K562 (cell line): ENCODE data around the gene YJEFN3. TPM values are rescaled to one million over a fixed set of nuclear protein-coding genes. Genes with fewer than 3 reads are reported as not detected.

Experiments used
- ATAC-seq: fragments of 200-7000 bp; cut with Tn5 transposase; 3 replicates; pipeline ENCODE4 v1.9.1; 2020; ENCODE audit warnings: moderate library complexity
- BruUV-seq: library from RNA; stranded (reverse); fragments of 400-500 nt; replicated peaks from 2 replicates; lab custom pipeline; 2021; lab: Mats Ljungman, UMichigan
- CTCF ChIA-PET: fragments of 300-600 bp; formaldehyde crosslinking; extraction: SDS; loops from one replicate; lab custom pipeline; 2021; ENCODE audit warnings: low intra/inter-chr PET ratio; lab: Yijun Ruan, JAX
- POLR2A ChIA-PET: fragments of 300-600, 350-650 bp; sonication (Branson Sonifier 250); formaldehyde crosslinking; extraction: SDS; loops from one replicate; lab custom pipeline; 2021; ENCODE audit warnings: antibody characterized with exemption, inconsistent platforms; lab: Yijun Ruan, JAX
- DNase-seq, 4 experiments: peaks; one replicate each; pipeline versions ENCODE4 v3.0.0 to v3.0.0-alpha.2; 2011 to 2018; ENCODE audit warnings: low spot score in 3 of 4, mixed read lengths in 3 of 4; ENCODE audit errors: extremely low read depth in 1 of 4
- FAIRE-seq: peaks from 2 replicates; lab custom pipeline; 2011; peaks lifted over from hg19 to GRCh38; lab: Jason Lieb, UNC
- H2AFZ ChIP-seq: 2 replicates; pipeline ENCODE4 v1.6.0; 2011; ENCODE audit warnings: low read depth, low read length, control low read depth, inconsistent platforms
- H3K27ac ChIP-seq: fragments of 200-600 bp; 3 replicates; pipeline ENCODE4 v1.8.0; 2011; ENCODE audit warnings: low read depth, mild to moderate bottlenecking, control low read depth, inconsistent platforms, low read length, moderate library complexity, mixed read lengths; ENCODE audit errors: extremely low read depth
- H3K27me3 ChIP-seq, 2 experiments: fragments of 300-600 bp in 1 of 2; 2 replicates in 1 of 2; 3 replicates in 1 of 2; pipeline versions ENCODE4 v1.6.0 to v1.8.0; 2011; ENCODE audit warnings: inconsistent platforms in 2 of 2, low read length in 2 of 2, mild to moderate bottlenecking in 1 of 2, mixed read lengths in 1 of 2, moderate library complexity in 1 of 2; ENCODE audit not compliant: control insufficient read depth in 2 of 2, insufficient read depth in 2 of 2
- H3K36me3 ChIP-seq: fragments of 300-600 bp; 3 replicates; pipeline ENCODE4 v1.8.0; 2011; ENCODE audit warnings: mild to moderate bottlenecking, low read length, inconsistent platforms; ENCODE audit not compliant: control insufficient read depth, insufficient read depth
- H3K4me1 ChIP-seq, 2 experiments: fragments of 200-600 bp in 1 of 2; replicated peaks in 1 of 2; 2 replicates in 1 of 2; 3 replicates in 1 of 2; pipeline versions ENCODE4 v1.5.1 to v1.8.0; 2011; ENCODE audit warnings: inconsistent platforms in 2 of 2, low read length in 2 of 2, mild to moderate bottlenecking in 1 of 2, mixed read lengths in 1 of 2, moderate library complexity in 1 of 2; ENCODE audit not compliant: control insufficient read depth in 2 of 2, insufficient read depth in 2 of 2
- H3K4me2 ChIP-seq: 2 replicates; pipeline ENCODE4 v1.6.1; 2011; ENCODE audit warnings: low read length, control low read depth, inconsistent platforms, mixed read lengths; ENCODE audit not compliant: insufficient read depth
- H3K4me3 ChIP-seq: fragments of 200-600 bp; sonication (generic), shearing (Covaris generic); 2 replicates; pipeline ENCODE4 v1.5.1; 2016; ENCODE audit warnings: control low read depth, inconsistent platforms
- H3K79me2 ChIP-seq: fragments of 200-600 bp; 3 replicates; pipeline ENCODE4 v1.8.0; 2011; ENCODE audit warnings: low read length, inconsistent platforms; ENCODE audit not compliant: control insufficient read depth, insufficient read depth
- H3K9ac ChIP-seq, 2 experiments: 2 replicates each; pipeline versions ENCODE4 v1.6.0 to v1.6.1; 2011; ENCODE audit warnings: low read depth in 2 of 2, low read length in 2 of 2, control low read depth in 1 of 2, inconsistent platforms in 1 of 2, mild to moderate bottlenecking in 1 of 2, mixed read lengths in 1 of 2; ENCODE audit not compliant: insufficient read depth in 1 of 2
- H3K9me1 ChIP-seq: one replicate; pipeline ENCODE4 v1.6.0; 2011; ENCODE audit warnings: inconsistent platforms, mild to moderate bottlenecking, low read length, moderate library complexity; ENCODE audit not compliant: control insufficient read depth, insufficient read depth
- H3K9me3 ChIP-seq: replicated peaks from 2 replicates; pipeline ENCODE4 v1.5.1; 2011; ENCODE audit warnings: low read depth, low read length, inconsistent platforms; ENCODE audit not compliant: control insufficient read depth, insufficient read depth
- H4K20me1 ChIP-seq: replicated peaks from 2 replicates; pipeline ENCODE4 v1.6.1; 2011; ENCODE audit warnings: low read length, inconsistent platforms, mixed read lengths; ENCODE audit not compliant: control insufficient read depth, insufficient read depth
- BRCA1 ChIP-seq, 2 experiments: fragments of 450-650 bp in 1 of 2; sonication (generic) in 1 of 2; formaldehyde crosslinking in 1 of 2; IDR thresholded peaks; 2 replicates each; pipeline versions ENCODE4 v1.5.0 to v1.6.1; 2017 to 2020; ENCODE audit warnings: mild to moderate bottlenecking in 1 of 2, missing genetic modification reagents in 1 of 2
- BRF1 ChIP-seq: IDR thresholded peaks from 3 replicates; pipeline ENCODE4 v1.6.1; 2011; ENCODE audit warnings: borderline replicate concordance, mild to moderate bottlenecking; ENCODE audit not compliant: insufficient read length; ENCODE audit errors: extremely low read depth
- FOXK2 ChIP-seq, 2 experiments: fragments of 450-650 bp; IDR thresholded peaks in 1 of 2; conservative IDR thresholded peaks in 1 of 2; 2 replicates each; pipeline ENCODE4 v1.6.1; 2016; ENCODE audit warnings: low read depth in 2 of 2, mild to moderate bottlenecking in 1 of 2
- HNRNPL ChIP-seq: fragments of 200-400 bp; formaldehyde crosslinking; IDR thresholded peaks from 2 replicates; pipeline ENCODE4 v1.6.1; 2017; ENCODE audit warnings: low read depth, mild to moderate bottlenecking, low read length
- PHB2 ChIP-seq: fragments of 450-650 bp; IDR thresholded peaks from 2 replicates; pipeline ENCODE4 v1.6.1; 2017; ENCODE audit warnings: low read depth
- SMAD4 ChIP-seq: fragments of 250-450 bp; sonication (Bioruptor Pico); conservative IDR thresholded peaks from 2 replicates; pipeline ENCODE4 v1.8.0; 2021; ENCODE audit warnings: inconsistent platforms, mild to moderate bottlenecking, moderate library complexity
- THAP12 ChIP-seq: fragments of 250-450 bp; sonication (Bioruptor Pico); IDR thresholded peaks from 2 replicates; pipeline ENCODE4 v1.9.0; 2021; ENCODE audit warnings: mild to moderate bottlenecking, inconsistent platforms
- ZNF217 ChIP-seq: sonication (generic); formaldehyde crosslinking; IDR thresholded peaks from 2 replicates; pipeline ENCODE4 v1.8.0; 2022; ENCODE audit warnings: mild to moderate bottlenecking, missing genetic modification reagents
- ZNF518B ChIP-seq: fragments of 250-450 bp; sonication (Bioruptor Pico); IDR thresholded peaks from 2 replicates; pipeline ENCODE4 v1.5.0; 2021; ENCODE audit warnings: mild to moderate bottlenecking, moderate library complexity
- ZNF586 ChIP-seq: fragments of 450-650 bp; formaldehyde crosslinking; conservative IDR thresholded peaks from 2 replicates; pipeline ENCODE4 v1.4.0; 2020; ENCODE audit warnings: mild to moderate bottlenecking, moderate library complexity
- WGBS: fragments of 100-300 bp; shearing (Covaris generic); methylation state at CpG from one replicate; pipeline ENCODE4 v1.1.6; 2016; ENCODE audit warnings: low coverage, mixed read lengths; ENCODE audit not compliant: insufficient coverage; ENCODE audit errors: missing lambda C conversion rate; 5-methylcytosine and 5-hydroxymethylcytosine counted together
- in situ Hi-C: fragments of 300-500 bp; cut with MboI; formaldehyde crosslinking; loops from 4 replicates; pipeline ENCODE4 v1.15.0; 2018; ENCODE audit warnings: inconsistent platforms, mixed read lengths
- intact Hi-C: fragments of 100-400 bp; cut with micrococcal nuclease; formaldehyde crosslinking; loops from 2 replicates; pipeline ENCODE4 v1.14.2; 2022
- polyA plus RNA-seq, 8 experiments: library from polyadenylated mRNA; depleted of rRNA in 4 of 8; stranded (reverse) in 5 of 8; unstranded in 3 of 8; fragments of >200 nt; fragmentation: Nextera tagmentation in 2 of 8; fragmentation: Illumina TruSeq in 1 of 8; extraction: Ambion mirVana in 2 of 8; extraction: Trizol in 1 of 8; gene quantifications; 2 replicates each; pipeline versions ENCODE4 v1.2.1 to v1.2.3, GENCODE V29; 2011 to 2014; ENCODE audit warnings: inconsistent platforms in 1 of 8, missing spikeins in 1 of 8
- total RNA-seq, 7 experiments: library from RNA; depleted of rRNA in 6 of 7; stranded (reverse); fragments of >200 nt in 6 of 7; fragmentation: Illumina TruSeq in 2 of 7; extraction: Trizol in 2 of 7; gene quantifications; 2 replicates each; pipeline versions ENCODE4 v1.2.1 to v1.2.3, GENCODE V29; 2011 to 2021; ENCODE audit warnings: low replicate concordance in 1 of 7
- TF ChIP-seq, protein P1 (sequence below): fragments of 450-650 bp; formaldehyde crosslinking; IDR thresholded peaks from 2 replicates; pipeline ENCODE4 v1.4.0; 2022; ENCODE audit warnings: mild to moderate bottlenecking, moderate library complexity
- TF ChIP-seq, protein P2 (sequence below): fragments of 200-400 bp; formaldehyde crosslinking; IDR thresholded peaks from 2 replicates; pipeline ENCODE4 v1.6.1; 2017; ENCODE audit warnings: mild to moderate bottlenecking, low read depth, low read length, moderate library complexity

YJEFN3 gene
- total and polyA plus RNA-seq, 9 of the 15 experiments (the other 6 are each of a cell fraction or from before 2014, with no cell fraction given) = 0.04 to 5.8 (median 1.3) TPM; not detected in 1

DNA sequence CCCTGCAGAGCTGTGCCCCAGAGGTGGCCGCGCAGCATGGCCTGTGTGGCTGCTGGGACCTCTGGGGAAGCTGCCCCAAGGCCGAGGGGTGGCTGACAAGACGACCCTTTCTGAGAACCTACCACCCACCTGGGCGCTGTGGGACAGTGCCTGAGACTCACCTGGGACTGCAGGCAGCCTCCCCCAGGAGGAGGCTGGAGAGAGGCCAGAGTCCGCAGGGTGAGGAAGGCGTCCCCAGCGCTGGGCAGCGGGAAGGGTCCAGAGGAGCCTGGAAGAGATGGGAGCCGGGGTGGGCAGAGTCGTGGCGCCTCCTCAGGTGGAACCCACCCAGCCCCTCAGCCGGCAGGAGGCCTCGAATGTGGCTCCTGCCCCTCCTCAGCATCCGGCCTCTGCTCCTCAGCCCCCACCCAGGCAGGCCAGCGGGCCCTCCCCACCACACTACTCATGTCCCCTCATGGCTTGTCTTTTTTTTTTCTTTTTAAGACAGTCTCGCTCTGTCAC, 34.7 kb downstream of the YJEFN3 start:
- Histone ChIP-seq H3K27me3 (peaks cover 0 to 15% of the 10 kb centered on the region in 2 experiments; a peak in 3 of 5 replicates), H3K36me3 (no peaks in the 10 kb centered on the region), H4K20me1 (peaks cover 7% of the 10 kb centered on the region; the same call in 1 of the 2 replicates), H3K27ac (no peak overlapping the region), H3K4me3 (no peak overlapping the region), H2AFZ (no peak overlapping the region), H3K79me2 (no peaks in the 10 kb centered on the region), H3K4me2 (no peak overlapping the region), H3K9me1 (no peaks in the 10 kb centered on the region), H3K4me1 (peaks cover 0 to 16% of the 10 kb centered on the region in 2 experiments; a peak in 2 of 5 replicates), H3K9me3 (no peaks in the 10 kb centered on the region), H3K9ac (peak overlapping the region in 1 of 2 experiments; percentile 26; a peak in 1 of 4 replicates)
- intact Hi-C loops (loop anchor here (10.0 kb wide), 1 partner anchor 181 kb away; no protein-coding TSS in a partner anchor), in situ Hi-C loops (no loop called here)
- no TSS peak for BruUV-seq
- ATAC-seq (no peak; the same call in 2 of the 3 replicates), DNase-seq (no peak), FAIRE-seq (no peak)
- POLR2A ChIA-PET = no interaction called here
- WGBS = 63% methylated on average over 13 of the region's 17 CpGs
- TF ChIP-seq, protein P1, sequence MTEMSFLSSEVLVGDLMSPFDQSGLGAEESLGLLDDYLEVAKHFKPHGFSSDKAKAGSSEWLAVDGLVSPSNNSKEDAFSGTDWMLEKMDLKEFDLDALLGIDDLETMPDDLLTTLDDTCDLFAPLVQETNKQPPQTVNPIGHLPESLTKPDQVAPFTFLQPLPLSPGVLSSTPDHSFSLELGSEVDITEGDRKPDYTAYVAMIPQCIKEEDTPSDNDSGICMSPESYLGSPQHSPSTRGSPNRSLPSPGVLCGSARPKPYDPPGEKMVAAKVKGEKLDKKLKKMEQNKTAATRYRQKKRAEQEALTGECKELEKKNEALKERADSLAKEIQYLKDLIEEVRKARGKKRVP (CRISPR knock-in tag) = no peak
- TF ChIP-seq HNRNPL (no peak), BRF1 (no peak), SMAD4 (CRISPR knock-in tag) (no peak), PHB2 (no peak), BRCA1 (IDR thresholded peaks at IDR 0.05) (no peak), BRCA1 (CRISPR knock-in tag; IDR thresholded peaks at IDR 0.05) (no peak), FOXK2 (conservative IDR thresholded peaks at IDR 0.05 in 1 of 2, IDR thresholded peaks at IDR 0.05 in 1 of 2; ENCODE audit: low read depth in 2 of 2) (no peak), THAP12 (no peak), ZNF586 (CRISPR knock-in tag) (no peak), ZNF518B (no peak), ZNF217 (no peak)
- TF ChIP-seq, protein P2, sequence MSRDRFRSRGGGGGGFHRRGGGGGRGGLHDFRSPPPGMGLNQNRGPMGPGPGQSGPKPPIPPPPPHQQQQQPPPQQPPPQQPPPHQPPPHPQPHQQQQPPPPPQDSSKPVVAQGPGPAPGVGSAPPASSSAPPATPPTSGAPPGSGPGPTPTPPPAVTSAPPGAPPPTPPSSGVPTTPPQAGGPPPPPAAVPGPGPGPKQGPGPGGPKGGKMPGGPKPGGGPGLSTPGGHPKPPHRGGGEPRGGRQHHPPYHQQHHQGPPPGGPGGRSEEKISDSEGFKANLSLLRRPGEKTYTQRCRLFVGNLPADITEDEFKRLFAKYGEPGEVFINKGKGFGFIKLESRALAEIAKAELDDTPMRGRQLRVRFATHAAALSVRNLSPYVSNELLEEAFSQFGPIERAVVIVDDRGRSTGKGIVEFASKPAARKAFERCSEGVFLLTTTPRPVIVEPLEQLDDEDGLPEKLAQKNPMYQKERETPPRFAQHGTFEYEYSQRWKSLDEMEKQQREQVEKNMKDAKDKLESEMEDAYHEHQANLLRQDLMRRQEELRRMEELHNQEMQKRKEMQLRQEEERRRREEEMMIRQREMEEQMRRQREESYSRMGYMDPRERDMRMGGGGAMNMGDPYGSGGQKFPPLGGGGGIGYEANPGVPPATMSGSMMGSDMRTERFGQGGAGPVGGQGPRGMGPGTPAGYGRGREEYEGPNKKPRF = no peak
- CTCF ChIA-PET = interaction anchor here (0.7 kb wide), 1 partner anchor 80 kb away, joined by 4 read pairs; the partner anchor contains the start of gene GMIP
